ENCODE results near the gene COL4A2. TPM values are rescaled to one million over a fixed set of nuclear protein-coding genes. Genes with fewer than 3 reads are reported as not detected.

Gene COL4A2
- total RNA-seq, 1 donor: 0.21 TPM

DNA sequence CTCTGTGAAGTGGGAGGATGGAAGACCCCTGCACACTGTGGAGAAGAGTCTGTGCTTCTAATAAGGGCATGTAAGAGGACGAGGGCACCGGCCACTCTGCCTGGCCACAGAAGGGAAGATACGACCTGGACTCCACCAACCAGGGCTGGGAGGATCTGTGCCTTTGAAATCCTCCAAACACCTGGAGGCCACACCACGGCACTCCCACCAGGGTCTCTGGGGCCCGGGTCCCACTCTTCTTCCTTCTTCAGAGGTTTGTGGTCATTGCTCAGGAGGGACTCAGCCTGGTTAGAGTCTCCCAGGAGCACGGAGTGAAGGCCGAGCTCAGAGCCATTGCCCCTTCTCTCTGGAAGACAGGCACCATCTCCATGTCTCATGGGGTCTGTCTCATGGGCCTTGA lies 212.4 kb downstream of the COL4A2 start:
- no peaks in the 10 kb centered on the region for H3K27me3 ChIP-seq (ENCODE audit: insufficient read depth, low read length)
- H3K4me1 ChIP-seq (ENCODE audit: insufficient read depth, low read length): peaks cover 68% of the 10 kb centered on the region
- no peaks in the 10 kb centered on the region for H3K9me3 ChIP-seq (ENCODE audit: low read depth, low read length)
- H3K4me3 ChIP-seq (ENCODE audit: low read length): no peak overlapping the region

DNA sequence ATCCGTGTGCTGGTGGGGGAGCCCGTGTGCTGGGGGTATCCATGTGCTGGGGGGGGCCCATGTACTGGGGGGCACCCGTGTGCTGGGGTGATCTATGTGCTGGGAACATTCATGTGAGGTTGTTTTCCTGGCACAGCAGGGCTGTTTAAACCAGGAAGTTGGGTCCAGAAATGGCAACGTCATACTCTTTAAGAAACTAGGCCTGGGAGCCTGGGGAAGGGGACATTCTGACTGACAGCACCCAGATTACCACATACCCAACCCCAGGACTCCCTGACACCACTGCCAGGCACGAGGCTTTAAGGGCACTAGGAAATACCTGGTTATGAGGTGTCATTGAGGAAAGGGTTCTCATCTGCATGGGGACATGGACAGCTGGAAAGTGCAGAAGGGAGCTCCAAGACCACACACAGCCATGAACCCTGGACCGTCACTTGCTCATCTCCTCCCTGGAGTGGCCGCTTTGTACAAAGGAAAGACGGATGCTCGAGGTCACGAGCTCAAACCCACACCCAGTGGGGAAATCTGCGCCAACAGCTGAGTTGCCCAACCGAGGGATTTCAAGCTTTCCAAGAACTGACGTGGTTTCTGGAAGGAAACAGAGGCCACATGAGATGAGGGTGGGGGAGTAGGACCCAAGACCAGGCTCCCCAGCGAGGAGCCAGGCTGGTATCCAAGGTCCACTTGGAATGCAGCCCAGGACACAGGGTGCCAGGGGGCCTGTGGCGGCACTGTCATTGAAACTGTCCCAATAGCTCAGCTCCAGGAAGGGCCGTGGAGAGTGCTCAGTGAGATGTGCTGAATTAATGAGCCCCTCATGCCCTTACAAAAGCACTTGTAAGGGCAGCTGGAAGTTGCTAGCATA lies 213.6 kb downstream of the COL4A2 start:
- H3K4me1 ChIP-seq (ENCODE audit: insufficient read depth, low read length): peaks cover 79% of the 10 kb centered on the region
- H3K4me3 ChIP-seq (ENCODE audit: low read length): no peak overlapping the region
- no peaks in the 10 kb centered on the region for H3K27me3 ChIP-seq (ENCODE audit: insufficient read depth, low read length)
- no peaks in the 10 kb centered on the region for H3K9me3 ChIP-seq (ENCODE audit: low read depth, low read length)

- H3K4me1 ChIP-seq (ENCODE audit: insufficient read depth, low read length): peaks cover 83% of the 10 kb centered on the region
- no peak overlapping the region for H3K4me3 ChIP-seq (ENCODE audit: low read length)
- no peaks in the 10 kb centered on the region for H3K27me3 ChIP-seq (ENCODE audit: insufficient read depth, low read length)
- H3K9me3 ChIP-seq (ENCODE audit: low read depth, low read length): no peaks in the 10 kb centered on the region
Measured at GRCh38 chr13:110521296-110521680, 214.2 kb downstream of the COL4A2 start.

- Histone ChIP-seq H3K4me1 (ENCODE audit: insufficient read depth, low read length) (peaks cover 83% of the 10 kb centered on the region), H3K9me3 (ENCODE audit: low read depth, low read length) (no peaks in the 10 kb centered on the region), H3K27me3 (ENCODE audit: insufficient read depth, low read length) (no peaks in the 10 kb centered on the region), H3K4me3 (ENCODE audit: low read length) (no peak overlapping the region)
Measured at GRCh38 chr13:110521946-110522345, 214.9 kb downstream of the COL4A2 start.

GRCh38 chr13:110522721-110523120 lies 215.6 kb downstream of the COL4A2 start:
- Histone ChIP-seq H3K4me1 (ENCODE audit: insufficient read depth, low read length) (peaks cover 88% of the 10 kb centered on the region), H3K27me3 (ENCODE audit: insufficient read depth, low read length) (no peaks in the 10 kb centered on the region), H3K9me3 (ENCODE audit: low read depth, low read length) (no peaks in the 10 kb centered on the region), H3K4me3 (ENCODE audit: low read length) (no peak overlapping the region)

GRCh38 chr13:110523180-110523579 lies 216.1 kb downstream of the COL4A2 start:
- Histone ChIP-seq H3K9me3 (ENCODE audit: low read depth, low read length) (no peaks in the 10 kb centered on the region), H3K27me3 (ENCODE audit: insufficient read depth, low read length) (no peaks in the 10 kb centered on the region), H3K4me3 (ENCODE audit: low read length) (no peak overlapping the region), H3K4me1 (ENCODE audit: insufficient read depth, low read length) (peaks cover 88% of the 10 kb centered on the region)

GRCh38 chr13:110523838-110524540 lies 216.9 kb downstream of the COL4A2 start:
- H3K27me3 ChIP-seq (ENCODE audit: insufficient read depth, low read length): no peaks in the 10 kb centered on the region
- no peaks in the 10 kb centered on the region for H3K9me3 ChIP-seq (ENCODE audit: low read depth, low read length)
- H3K4me3 ChIP-seq (ENCODE audit: low read length): no peak overlapping the region
- H3K4me1 ChIP-seq (ENCODE audit: insufficient read depth, low read length): peaks cover 88% of the 10 kb centered on the region

GRCh38 chr13:110524541-110525257 lies 217.6 kb downstream of the COL4A2 start:
- Histone ChIP-seq H3K9me3 (ENCODE audit: low read depth, low read length) (no peaks in the 10 kb centered on the region), H3K4me1 (ENCODE audit: insufficient read depth, low read length) (peaks cover 85% of the 10 kb centered on the region), H3K27me3 (ENCODE audit: insufficient read depth, low read length) (no peaks in the 10 kb centered on the region), H3K4me3 (ENCODE audit: low read length) (no peak overlapping the region)

- H3K4me1 ChIP-seq (ENCODE audit: insufficient read depth, low read length): peaks cover 75% of the 10 kb centered on the region
- H3K9me3 ChIP-seq (ENCODE audit: low read depth, low read length): no peaks in the 10 kb centered on the region
- H3K4me3 ChIP-seq (ENCODE audit: low read length): no peak overlapping the region
- no peaks in the 10 kb centered on the region for H3K27me3 ChIP-seq (ENCODE audit: insufficient read depth, low read length)
Measured at GRCh38 chr13:110525328-110526319, 218.5 kb downstream of the COL4A2 start.

DNA sequence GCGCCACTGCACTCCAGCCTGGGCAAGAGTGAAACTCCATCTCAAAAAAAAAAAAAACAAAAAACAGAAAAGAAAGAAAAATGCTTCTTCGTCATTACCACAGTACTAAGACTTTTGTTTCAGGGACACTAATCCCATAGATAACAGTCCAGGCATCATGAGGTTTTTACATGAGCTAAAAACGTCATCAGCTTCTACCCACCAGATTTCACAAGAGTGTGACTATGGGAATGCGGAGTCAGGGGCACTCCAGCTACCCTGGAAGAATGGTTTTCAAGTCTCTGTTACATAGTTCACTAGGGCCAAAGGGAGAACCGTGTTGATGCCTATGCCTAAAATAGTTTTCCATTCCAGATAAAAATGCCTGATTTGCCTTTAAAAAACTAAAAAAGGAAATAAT lies 221.3 kb downstream of the COL4A2 start:
- Histone ChIP-seq H3K27me3 (ENCODE audit: insufficient read depth, low read length) (no peaks in the 10 kb centered on the region), H3K4me1 (ENCODE audit: insufficient read depth, low read length) (peaks cover 74% of the 10 kb centered on the region), H3K4me3 (ENCODE audit: low read length) (no peak overlapping the region), H3K9me3 (ENCODE audit: low read depth, low read length) (no peaks in the 10 kb centered on the region)

- H3K9me3 ChIP-seq (ENCODE audit: low read depth, low read length): no peaks in the 10 kb centered on the region
- H3K4me3 ChIP-seq (ENCODE audit: low read length): no peak overlapping the region
- H3K27me3 ChIP-seq (ENCODE audit: insufficient read depth, low read length): no peaks in the 10 kb centered on the region
- peaks cover 74% of the 10 kb centered on the region for H3K4me1 ChIP-seq (ENCODE audit: insufficient read depth, low read length)
Measured at GRCh38 chr13:110528911-110529310, 221.8 kb downstream of the COL4A2 start.

GRCh38 chr13:110529522-110530311 lies 222.6 kb downstream of the COL4A2 start:
- Histone ChIP-seq H3K9me3 (ENCODE audit: low read depth, low read length) (no peaks in the 10 kb centered on the region), H3K27me3 (ENCODE audit: insufficient read depth, low read length) (no peaks in the 10 kb centered on the region), H3K4me1 (ENCODE audit: insufficient read depth, low read length) (peaks cover 70% of the 10 kb centered on the region), H3K4me3 (ENCODE audit: low read length) (no peak overlapping the region)

GRCh38 chr13:110531100-110531499 lies 224.0 kb downstream of the COL4A2 start:
- Histone ChIP-seq H3K27me3 (ENCODE audit: insufficient read depth, low read length) (no peaks in the 10 kb centered on the region), H3K4me1 (ENCODE audit: insufficient read depth, low read length) (peaks cover 69% of the 10 kb centered on the region), H3K4me3 (ENCODE audit: low read length) (no peak overlapping the region), H3K9me3 (ENCODE audit: low read depth, low read length) (no peaks in the 10 kb centered on the region)

- H3K27me3 ChIP-seq (ENCODE audit: insufficient read depth, low read length): no peaks in the 10 kb centered on the region
- H3K4me1 ChIP-seq (ENCODE audit: insufficient read depth, low read length): peaks cover 72% of the 10 kb centered on the region
- H3K9me3 ChIP-seq (ENCODE audit: low read depth, low read length): no peaks in the 10 kb centered on the region
- H3K4me3 ChIP-seq (ENCODE audit: low read length): no peak overlapping the region
Measured at GRCh38 chr13:110531671-110532083, 224.6 kb downstream of the COL4A2 start.
